Testis (tissue), 3 donors: ENCODE measurements around the gene FBLL1. TPM values are rescaled to one million over a fixed set of nuclear protein-coding genes. Genes with fewer than 3 reads are reported as not detected.

Source experiments
- DNase-seq: peaks from one replicate; pipeline ENCODE4 v3.0.0-alpha.2; 2019
- H3K27ac ChIP-seq, 2 donors: fragments of 200-600 bp; sonication (generic); one replicate each; pipeline ENCODE4 v1.5.1; 2019
- H3K27me3 ChIP-seq: fragments of 200-600 bp; sonication (generic); one replicate; pipeline ENCODE4 v1.5.1; 2019
- H3K36me3 ChIP-seq: fragments of 200-600 bp; sonication (generic); one replicate; pipeline ENCODE4 v1.5.1; 2017; ENCODE audit warnings: low read depth; ENCODE audit errors: missing control alignments
- H3K4me1 ChIP-seq: fragments of 200-600 bp; sonication (generic); one replicate; pipeline ENCODE4 v1.5.1; 2019
- H3K4me3 ChIP-seq, 2 donors: fragments of 200-600 bp; sonication (generic); one replicate each; pipeline ENCODE4 v1.5.1; 2017 to 2019
- H3K9me3 ChIP-seq: fragments of 200-600 bp; sonication (generic); one replicate; pipeline ENCODE4 v1.5.1; 2017
- CTCF ChIP-seq, 3 experiments: fragments of 450-650 bp in 2 of 3; fragments of 200-600 bp in 1 of 3; sonication (generic) in 1 of 3; IDR thresholded peaks; one replicate each; pipeline ENCODE4 v1.5.1; 2016 to 2019; ENCODE audit warnings: antibody characterized with exemption in 3 of 3, mild to moderate bottlenecking in 2 of 3, moderate library complexity in 1 of 3
- POLR2A ChIP-seq: fragments of 450-650 bp; IDR thresholded peaks from one replicate; pipeline ENCODE4 v1.6.1; 2017; ENCODE audit warnings: antibody characterized with exemption, mild to moderate bottlenecking, moderate library complexity
- WGBS, 2 donors: methylation state at CpG; one replicate each; pipeline ENCODE4 v1.1.5; 2018; 5-methylcytosine and 5-hydroxymethylcytosine counted together
- intact Hi-C: fragments of 100-400 bp; cut with DNase I; formaldehyde crosslinking; loops from one replicate; pipeline ENCODE4 v1.15.1; 2023; ENCODE audit warnings: low total_unique reads
- polyA plus RNA-seq: library from polyadenylated mRNA; stranded (reverse); fragments of 350-450 nt; fragmentation: Illumina TruSeq; extraction: RNeasy Lipid Tissue Mini Kit (QIAGEN cat#74804); gene quantifications from one replicate; pipeline ENCODE4 v1.2.3, GENCODE V29; 2014; ENCODE audit warnings: low read depth, low replicate concordance; ENCODE audit not compliant: insufficient read depth
- total RNA-seq, 2 donors: library from RNA; depleted of rRNA; stranded (reverse); fragments of >200 nt; gene quantifications; one replicate each; pipeline ENCODE4 v1.2.3, GENCODE V29; 2016

The FBLL1 gene
- total and polyA plus RNA-seq, 3 donors from 2014 or later: 6.4 to 12.4 (median 11.5) TPM

- Histone ChIP-seq H3K36me3 (no peaks in the 10 kb centered on the region), H3K27ac (no peak overlapping the region), H3K27me3 (no peaks in the 10 kb centered on the region), H3K4me1 (peaks cover 3% of the 10 kb centered on the region), H3K9me3 (no peaks in the 10 kb centered on the region), H3K4me3 (no peak overlapping the region)
- 62 to 77% methylated on average over 2 of the region's 2 CpGs for WGBS, 2 donors
- intact Hi-C loops: no loop called here
- TF ChIP-seq POLR2A (no peak), CTCF (IDR thresholded peaks at IDR 0.05) (no peak)
- no peak for DNase-seq
Measured at GRCh38 chr5:168525856-168526255, 3.2 kb upstream of the FBLL1 start.

- DNase-seq: no peak
- Histone ChIP-seq H3K4me3 (no peak overlapping the region), H3K36me3 (no peaks in the 10 kb centered on the region), H3K27ac (no peak overlapping the region), H3K9me3 (no peaks in the 10 kb centered on the region), H3K4me1 (peaks cover 3% of the 10 kb centered on the region), H3K27me3 (no peaks in the 10 kb centered on the region)
- TF ChIP-seq CTCF (IDR thresholded peaks at IDR 0.05) (no peak), POLR2A (no peak)
- intact Hi-C loops: no loop called here
- 61 to 68% methylated on average over 4 of the region's 4 CpGs for WGBS, 2 donors
Measured at GRCh38 chr5:168527756-168528295, 1.3 kb upstream of the FBLL1 start.

GRCh38 chr5:168529374-168530234, 499 bp downstream of the FBLL1 start:
- peaks cover 3% of the 10 kb centered on the region for H3K4me1 ChIP-seq
- no peaks in the 10 kb centered on the region for H3K36me3 ChIP-seq
- intact Hi-C loops: no loop called here
- H3K27me3 ChIP-seq: no peaks in the 10 kb centered on the region
- H3K27ac ChIP-seq: no peak overlapping the region
- no peak for TF ChIP-seq POLR2A
- TF ChIP-seq CTCF (IDR thresholded peaks at IDR 0.05): no peak
- WGBS, 2 donors: 14 to 21% methylated on average over 5 to 71 of the region's 125 CpGs
- no peaks in the 10 kb centered on the region for H3K9me3 ChIP-seq
- peak overlapping the region; percentile 29 to 48 for H3K4me3 ChIP-seq
- peak; percentile 22 for DNase-seq

GRCh38 chr5:168530621-168531150, 1.6 kb downstream of the FBLL1 start:
- intact Hi-C loops: no loop called here
- DNase-seq: no peak
- WGBS, 2 donors: 49 to 67% methylated on average over 4 of the region's 4 CpGs
- H3K27me3 ChIP-seq: no peaks in the 10 kb centered on the region
- H3K4me1 ChIP-seq: peaks cover 3% of the 10 kb centered on the region
- no peak overlapping the region for H3K4me3 ChIP-seq
- no peak overlapping the region for H3K27ac ChIP-seq
- TF ChIP-seq POLR2A: no peak
- TF ChIP-seq CTCF (IDR thresholded peaks at IDR 0.05): no peak
- H3K9me3 ChIP-seq: no peaks in the 10 kb centered on the region
- no peaks in the 10 kb centered on the region for H3K36me3 ChIP-seq
